ENCODE measurements around the gene TNFRSF4.

Gene TNFRSF4

GRCh38 chr1:1206966-1207531 is 6.9 kb downstream of the TNFRSF4 start:
- no peak overlapping the region for H3K27ac ChIP-seq (ENCODE audit: low read depth, low read length)
- H4K8ac ChIP-seq (ENCODE audit: low read depth, low read length) = no peak overlapping the region
- no peak for DNase-seq
- H3K56ac ChIP-seq (ENCODE audit: low read length) = no peak overlapping the region
- no peak overlapping the region for H2BK15ac ChIP-seq (replicated peaks; ENCODE audit: low read depth)
- H2BK5ac ChIP-seq (ENCODE audit: low read length) = no peak overlapping the region
- H3K23ac ChIP-seq (ENCODE audit: low read length) = no peak overlapping the region
- no peaks in the 10 kb centered on the region for H3K79me2 ChIP-seq (ENCODE audit: control insufficient read depth, insufficient read depth, low read length)
- no peak overlapping the region for H3K4me3 ChIP-seq (ENCODE audit: low read length)
- H3K18ac ChIP-seq (ENCODE audit: low read length) = no peak overlapping the region
- H2AK5ac ChIP-seq (ENCODE audit: low read length) = no peak overlapping the region
- WGBS (ENCODE audit: extremely low coverage, insufficient coverage, low lambda C conversion rate) = no CpG with 5 or more reads among the region's 19 CpGs
- no peak overlapping the region for H3K4ac ChIP-seq (ENCODE audit: low read depth, low read length)
- no peak overlapping the region for H3K4me2 ChIP-seq (ENCODE audit: low read length)
- H3K79me1 ChIP-seq (ENCODE audit: low read length) = no peaks in the 10 kb centered on the region
- H3K4me1 ChIP-seq (ENCODE audit: control insufficient read depth, low read depth, low read length) = no peaks in the 10 kb centered on the region
- H3K9ac ChIP-seq (ENCODE audit: low read length) = no peak overlapping the region
- H3K27me3 ChIP-seq (ENCODE audit: insufficient read depth, low read length, poor library complexity) = no peaks in the 10 kb centered on the region
- no peak overlapping the region for H2BK120ac ChIP-seq (ENCODE audit: low read depth, low read length)
- no peak overlapping the region for H4K5ac ChIP-seq (ENCODE audit: low read length)
- H3K36me3 ChIP-seq (ENCODE audit: control insufficient read depth, insufficient read depth, low read length) = no peaks in the 10 kb centered on the region

GRCh38 chr1:1206376-1206965 is 7.5 kb downstream of the TNFRSF4 start, which contains the start of gene TNFRSF18:
TNFRSF18 (minus strand) TSS chr1:1206592; CDS start chr1:1206571, 21 bp downstream.
- Histone ChIP-seq H3K27me3 (ENCODE audit: insufficient read depth, low read length, poor library complexity) (no peaks in the 10 kb centered on the region), H2AK5ac (ENCODE audit: low read length) (no peak within 1 kb of the TSS), H3K4me3 (ENCODE audit: low read length) (no peak within 1 kb of the TSS), H3K79me1 (ENCODE audit: low read length) (no peaks in the 10 kb centered on the region), H4K5ac (ENCODE audit: low read length) (no peak within 1 kb of the TSS), H2BK15ac (replicated peaks; ENCODE audit: low read depth) (no peak within 1 kb of the TSS), H4K8ac (ENCODE audit: low read depth, low read length) (no peak within 1 kb of the TSS), H2BK120ac (ENCODE audit: low read depth, low read length) (no peak within 1 kb of the TSS), H3K9ac (ENCODE audit: low read length) (peak within 1 kb of the TSS; percentile 54), H3K56ac (ENCODE audit: low read length) (peak within 1 kb of the TSS; percentile 67), H3K79me2 (ENCODE audit: control insufficient read depth, insufficient read depth, low read length) (no peaks in the 10 kb centered on the region), H3K4ac (ENCODE audit: low read depth, low read length) (no peak within 1 kb of the TSS), H3K4me2 (ENCODE audit: low read length) (peak within 1 kb of the TSS; percentile 38), H3K4me1 (ENCODE audit: control insufficient read depth, low read depth, low read length) (no peaks in the 10 kb centered on the region), H3K27ac (ENCODE audit: low read depth, low read length) (no peak within 1 kb of the TSS), H2BK5ac (ENCODE audit: low read length) (no peak within 1 kb of the TSS), H3K36me3 (ENCODE audit: control insufficient read depth, insufficient read depth, low read length) (no peaks in the 10 kb centered on the region), H3K23ac (ENCODE audit: low read length) (no peak within 1 kb of the TSS), H3K18ac (ENCODE audit: low read length) (no peak within 1 kb of the TSS)
- peak; percentile 30 for DNase-seq
- WGBS (ENCODE audit: extremely low coverage, insufficient coverage, low lambda C conversion rate) = no CpG with 5 or more reads among the region's 49 CpGs

- H3K18ac ChIP-seq (ENCODE audit: low read length) = no peak overlapping the region
- no peak overlapping the region for H2BK120ac ChIP-seq (ENCODE audit: low read depth, low read length)
- no peak for DNase-seq
- no peak overlapping the region for H2BK5ac ChIP-seq (ENCODE audit: low read length)
- H3K9ac ChIP-seq (ENCODE audit: low read length) = peak overlapping the region; percentile 54
- no peak overlapping the region for H2BK15ac ChIP-seq (replicated peaks; ENCODE audit: low read depth)
- H3K4ac ChIP-seq (ENCODE audit: low read depth, low read length) = no peak overlapping the region
- no peaks in the 10 kb centered on the region for H3K79me1 ChIP-seq (ENCODE audit: low read length)
- no peaks in the 10 kb centered on the region for H3K27me3 ChIP-seq (ENCODE audit: insufficient read depth, low read length, poor library complexity)
- no CpG with 5 or more reads among the region's 31 CpGs for WGBS (ENCODE audit: extremely low coverage, insufficient coverage, low lambda C conversion rate)
- H3K23ac ChIP-seq (ENCODE audit: low read length) = no peak overlapping the region
- no peak overlapping the region for H3K27ac ChIP-seq (ENCODE audit: low read depth, low read length)
- no peaks in the 10 kb centered on the region for H3K36me3 ChIP-seq (ENCODE audit: control insufficient read depth, insufficient read depth, low read length)
- H3K56ac ChIP-seq (ENCODE audit: low read length) = peak overlapping the region; percentile 67
- H3K4me3 ChIP-seq (ENCODE audit: low read length) = no peak overlapping the region
- no peak overlapping the region for H2AK5ac ChIP-seq (ENCODE audit: low read length)
- peak overlapping the region; percentile 38 for H3K4me2 ChIP-seq (ENCODE audit: low read length)
- H4K8ac ChIP-seq (ENCODE audit: low read depth, low read length) = no peak overlapping the region
- no peaks in the 10 kb centered on the region for H3K4me1 ChIP-seq (ENCODE audit: control insufficient read depth, low read depth, low read length)
- no peaks in the 10 kb centered on the region for H3K79me2 ChIP-seq (ENCODE audit: control insufficient read depth, insufficient read depth, low read length)
- no peak overlapping the region for H4K5ac ChIP-seq (ENCODE audit: low read length)
Observed at GRCh38 chr1:1205769-1206375, 8.1 kb downstream of the TNFRSF4 start.

DNA sequence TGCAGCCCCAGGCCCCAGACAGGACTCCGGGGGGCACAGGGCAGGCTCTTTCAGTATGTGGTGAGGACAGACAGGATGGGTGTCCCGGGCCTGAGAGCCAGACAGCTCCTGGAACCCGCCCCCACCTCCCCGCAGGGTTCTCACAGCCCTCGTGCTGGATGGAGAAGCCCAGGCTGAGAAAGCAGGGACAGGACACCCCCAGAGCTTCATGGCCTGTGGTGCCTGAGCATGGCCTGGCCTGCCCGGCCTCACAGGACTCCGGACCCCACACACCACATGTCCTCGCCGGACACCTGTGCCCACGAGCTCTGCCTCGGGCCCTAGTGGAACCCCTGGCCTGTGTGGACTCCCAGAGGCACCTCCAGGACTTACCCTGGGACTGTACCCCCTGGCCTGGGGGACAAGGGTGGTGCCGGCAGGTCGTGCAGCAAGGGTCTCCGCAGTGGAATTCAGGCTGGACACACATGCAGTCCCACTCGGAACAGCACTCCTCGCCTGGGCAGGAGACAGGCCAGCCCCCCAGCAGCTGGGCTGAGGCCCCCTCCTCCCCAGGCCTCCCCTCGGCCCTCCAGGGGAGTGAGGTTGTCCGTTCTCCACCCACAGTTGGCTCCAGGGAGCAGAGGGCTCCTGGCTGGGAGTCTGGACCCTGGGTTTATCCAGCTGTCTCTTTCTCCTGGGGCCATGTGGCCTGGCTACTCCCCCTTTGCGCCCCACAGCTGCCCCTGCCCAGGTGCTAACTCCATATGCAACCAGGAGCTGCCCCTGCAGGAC is 8.8 kb downstream of the TNFRSF4 start:
- WGBS (ENCODE audit: extremely low coverage, insufficient coverage, low lambda C conversion rate) = no CpG with 5 or more reads among the region's 19 CpGs
- H3K18ac ChIP-seq (ENCODE audit: low read length) = no peak overlapping the region
- no peaks in the 10 kb centered on the region for H3K4me1 ChIP-seq (ENCODE audit: control insufficient read depth, low read depth, low read length)
- no peak overlapping the region for H4K8ac ChIP-seq (ENCODE audit: low read depth, low read length)
- no peak overlapping the region for H3K23ac ChIP-seq (ENCODE audit: low read length)
- H3K36me3 ChIP-seq (ENCODE audit: control insufficient read depth, insufficient read depth, low read length) = no peaks in the 10 kb centered on the region
- H3K79me1 ChIP-seq (ENCODE audit: low read length) = no peaks in the 10 kb centered on the region
- H3K27ac ChIP-seq (ENCODE audit: low read depth, low read length) = no peak overlapping the region
- no peak overlapping the region for H2BK120ac ChIP-seq (ENCODE audit: low read depth, low read length)
- H3K27me3 ChIP-seq (ENCODE audit: insufficient read depth, low read length, poor library complexity) = no peaks in the 10 kb centered on the region
- DNase-seq = no peak
- no peak overlapping the region for H4K5ac ChIP-seq (ENCODE audit: low read length)
- H3K79me2 ChIP-seq (ENCODE audit: control insufficient read depth, insufficient read depth, low read length) = no peaks in the 10 kb centered on the region
- no peak overlapping the region for H3K56ac ChIP-seq (ENCODE audit: low read length)
- H3K9ac ChIP-seq (ENCODE audit: low read length) = no peak overlapping the region
- H2BK15ac ChIP-seq (replicated peaks; ENCODE audit: low read depth) = no peak overlapping the region
- H3K4ac ChIP-seq (ENCODE audit: low read depth, low read length) = no peak overlapping the region
- no peak overlapping the region for H2BK5ac ChIP-seq (ENCODE audit: low read length)
- no peak overlapping the region for H2AK5ac ChIP-seq (ENCODE audit: low read length)
- H3K4me2 ChIP-seq (ENCODE audit: low read length) = no peak overlapping the region
- no peak overlapping the region for H3K4me3 ChIP-seq (ENCODE audit: low read length)

GRCh38 chr1:1204425-1204920 is 9.5 kb downstream of the TNFRSF4 start:
- Histone ChIP-seq H3K79me1 (ENCODE audit: low read length) (no peaks in the 10 kb centered on the region), H3K27me3 (ENCODE audit: insufficient read depth, low read length, poor library complexity) (no peaks in the 10 kb centered on the region), H4K5ac (ENCODE audit: low read length) (no peak overlapping the region), H3K27ac (ENCODE audit: low read depth, low read length) (no peak overlapping the region), H2AK5ac (ENCODE audit: low read length) (no peak overlapping the region), H3K4ac (ENCODE audit: low read depth, low read length) (no peak overlapping the region), H3K4me2 (ENCODE audit: low read length) (no peak overlapping the region), H2BK120ac (ENCODE audit: low read depth, low read length) (no peak overlapping the region), H3K4me1 (ENCODE audit: control insufficient read depth, low read depth, low read length) (no peaks in the 10 kb centered on the region), H3K23ac (ENCODE audit: low read length) (no peak overlapping the region), H3K36me3 (ENCODE audit: control insufficient read depth, insufficient read depth, low read length) (no peaks in the 10 kb centered on the region), H2BK15ac (replicated peaks; ENCODE audit: low read depth) (no peak overlapping the region), H3K9ac (ENCODE audit: low read length) (no peak overlapping the region), H3K18ac (ENCODE audit: low read length) (no peak overlapping the region), H4K8ac (ENCODE audit: low read depth, low read length) (no peak overlapping the region), H3K79me2 (ENCODE audit: control insufficient read depth, insufficient read depth, low read length) (no peaks in the 10 kb centered on the region), H2BK5ac (ENCODE audit: low read length) (no peak overlapping the region), H3K56ac (ENCODE audit: low read length) (no peak overlapping the region), H3K4me3 (ENCODE audit: low read length) (no peak overlapping the region)
- no peak for DNase-seq
- no CpG with 5 or more reads among the region's 8 CpGs for WGBS (ENCODE audit: extremely low coverage, insufficient coverage, low lambda C conversion rate)
